Stimulated activated CD8-positive, alpha-beta memory T cell treated with anti-CD3 and anti-CD28 coated beads, Interleukin-15, amount 100 ng/mL, for 48 hours (primary cell): ENCODE results near the gene CDH4.
"Not testable (repeated sequence)": the region's sequence is repeated elsewhere in the genome, so short reads cannot be mapped to it uniquely, and the experiment has no call there.

Experiments used
- DNase-seq, 2 donors: peaks; one replicate each; pipeline ENCODE4 v3.0.0-alpha.2; 2020; ENCODE audit warnings: low read depth in 2 of 2

CDH4 gene

DNA sequence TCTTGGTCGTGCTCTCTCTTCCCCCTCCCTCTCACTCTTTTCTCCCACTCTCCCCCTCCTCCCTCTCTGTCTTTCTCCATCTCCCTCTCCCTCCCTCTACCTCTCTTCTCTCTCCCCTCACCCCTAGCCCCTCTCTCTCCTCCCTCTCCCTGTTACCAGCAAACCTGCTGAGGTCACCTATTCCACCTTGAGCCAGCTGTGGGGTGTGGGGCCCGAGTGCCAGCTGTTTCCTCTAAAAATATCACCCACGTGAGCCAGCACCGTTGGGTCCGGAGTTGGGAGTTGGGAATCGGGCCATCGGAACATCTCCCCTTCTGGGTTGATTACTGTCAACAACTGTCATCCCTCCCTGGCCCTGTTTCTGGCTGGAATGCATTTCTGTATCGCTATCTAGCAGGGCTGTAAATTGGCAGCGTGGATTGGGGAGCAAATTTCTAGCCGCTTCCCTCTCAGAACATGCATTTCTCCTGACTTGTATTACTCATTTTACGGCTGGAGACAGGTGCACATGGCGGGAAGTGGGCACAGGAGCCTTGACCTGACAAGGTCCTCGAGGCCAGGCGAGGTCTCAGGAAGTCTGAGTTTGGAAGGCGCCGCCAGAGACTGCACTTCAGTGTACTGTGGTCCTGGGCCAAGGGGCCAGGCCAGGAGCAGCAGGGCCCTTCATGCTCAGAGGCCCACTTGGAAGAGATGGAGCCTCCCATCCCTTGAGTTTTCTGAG, 165.3 kb downstream of the CDH4 start:
- no peak for DNase-seq

DNA sequence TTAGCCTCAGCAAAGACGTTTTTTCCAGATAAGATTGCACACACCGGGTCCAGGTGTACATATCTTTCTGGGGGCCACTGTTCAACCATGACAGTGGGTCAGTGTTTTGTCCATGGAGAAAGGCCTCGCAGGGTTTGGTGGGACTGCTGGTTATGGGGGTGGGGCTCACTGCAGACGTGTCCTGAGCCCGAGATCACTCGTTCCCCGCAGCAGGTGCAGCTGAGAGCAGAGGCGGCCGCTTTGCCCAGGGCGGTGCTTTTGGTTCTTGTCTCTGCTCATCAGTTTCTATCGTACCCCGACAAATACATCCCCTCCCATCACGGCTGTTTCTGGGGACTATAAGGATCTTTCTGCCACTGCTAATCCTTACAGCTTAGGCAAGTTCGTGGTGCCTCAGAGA, 166.9 kb downstream of the CDH4 start:
- no peak for DNase-seq

DNA sequence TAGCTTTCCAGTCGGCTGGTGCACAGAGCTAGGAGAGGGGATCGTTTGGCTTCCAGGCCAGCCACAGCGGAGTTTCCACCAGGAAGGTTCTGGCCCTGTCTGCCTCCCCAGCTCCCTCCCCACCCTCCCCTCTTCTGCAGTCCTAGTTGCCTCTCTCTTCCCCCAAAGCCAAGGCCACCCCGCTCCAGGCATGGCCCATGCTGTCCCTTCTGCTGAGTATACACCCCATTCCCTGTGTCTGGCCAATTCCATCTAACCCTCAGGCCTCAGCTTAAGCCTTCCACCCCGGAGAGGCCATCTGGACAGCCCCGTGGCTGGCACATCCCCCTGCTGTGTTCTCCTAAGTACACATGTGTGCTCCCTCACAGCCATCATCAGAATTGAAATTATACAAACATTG, 167.4 kb downstream of the CDH4 start:
- no peak for DNase-seq

DNA sequence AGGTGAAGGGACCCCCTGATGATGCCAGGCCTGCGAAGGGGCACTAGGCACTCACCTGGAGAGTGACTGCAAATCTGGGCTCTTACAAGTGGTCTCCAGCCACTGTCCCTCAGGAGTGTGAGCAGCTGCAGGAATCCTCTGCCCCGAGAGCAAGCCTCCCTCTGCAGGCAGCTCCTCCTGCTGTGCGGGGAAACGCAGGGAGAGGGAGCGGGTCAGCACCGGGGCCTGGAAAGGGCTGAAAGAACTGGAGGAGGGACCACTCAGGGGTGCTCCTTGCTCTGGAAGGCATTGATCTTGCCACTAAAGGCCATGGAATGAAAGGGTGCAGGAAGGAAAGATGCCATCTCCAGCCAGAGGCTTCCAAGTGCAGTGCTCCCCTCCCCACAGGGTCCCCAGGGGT, 168.0 kb downstream of the CDH4 start:
- DNase-seq: no peak

DNA sequence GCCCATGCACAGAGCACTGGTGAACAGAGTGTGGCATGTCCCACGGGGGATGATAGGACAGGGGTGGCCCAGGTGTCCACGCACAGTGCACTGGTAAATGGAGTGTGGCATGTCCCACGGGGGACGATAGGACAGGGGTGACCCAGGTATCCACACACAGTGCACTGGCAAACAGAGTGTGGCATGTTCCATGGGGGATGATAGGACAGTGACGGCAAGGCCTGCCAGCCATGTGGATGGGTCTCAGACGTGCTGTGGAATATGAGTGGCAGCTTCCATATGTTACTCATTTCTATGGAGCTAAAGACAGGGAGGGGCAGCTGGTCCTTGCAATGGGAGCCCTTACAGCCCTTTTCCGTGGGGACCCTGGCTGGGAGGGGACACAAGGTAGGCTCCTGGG, 168.7 kb downstream of the CDH4 start:
- DNase-seq: no peak

DNA sequence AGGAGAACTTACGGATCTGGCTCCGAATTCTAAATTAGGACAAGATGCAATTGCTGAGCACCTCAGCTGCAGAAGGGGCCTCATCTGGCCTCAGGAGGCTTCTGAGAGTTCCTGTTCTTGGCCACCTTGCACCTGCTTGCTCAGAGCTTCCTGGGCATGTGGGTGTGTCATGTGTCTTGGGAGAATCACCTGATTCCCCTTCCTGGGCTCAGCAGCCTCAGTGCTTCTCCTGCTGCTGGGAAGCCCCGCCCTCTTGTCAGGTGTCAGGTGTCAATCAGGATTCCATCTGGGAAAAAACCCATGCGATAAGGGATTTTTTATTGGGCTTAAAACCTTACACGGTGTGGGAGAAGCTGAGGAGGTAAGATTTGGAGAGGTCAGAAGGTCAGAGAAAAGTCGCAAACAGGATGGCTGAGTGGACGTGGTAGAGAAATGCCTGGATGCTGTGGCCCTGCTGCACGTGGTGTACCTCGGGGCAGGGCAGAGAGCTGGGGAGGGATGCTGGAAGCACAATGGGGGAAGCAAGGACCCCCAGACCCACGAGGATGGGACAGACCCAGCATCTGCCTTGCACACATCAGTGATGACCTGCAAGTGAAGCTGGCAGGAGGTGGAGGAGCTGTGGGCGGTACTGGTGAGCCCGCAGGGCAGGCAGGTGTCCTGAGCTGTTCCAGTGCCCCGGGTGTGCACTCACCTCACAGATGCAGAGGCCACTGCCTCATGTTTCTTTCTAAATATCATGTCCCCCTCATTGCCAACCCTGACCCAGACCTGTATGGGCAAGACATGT, 170.8 kb downstream of the CDH4 start:
- no peak for DNase-seq

DNA sequence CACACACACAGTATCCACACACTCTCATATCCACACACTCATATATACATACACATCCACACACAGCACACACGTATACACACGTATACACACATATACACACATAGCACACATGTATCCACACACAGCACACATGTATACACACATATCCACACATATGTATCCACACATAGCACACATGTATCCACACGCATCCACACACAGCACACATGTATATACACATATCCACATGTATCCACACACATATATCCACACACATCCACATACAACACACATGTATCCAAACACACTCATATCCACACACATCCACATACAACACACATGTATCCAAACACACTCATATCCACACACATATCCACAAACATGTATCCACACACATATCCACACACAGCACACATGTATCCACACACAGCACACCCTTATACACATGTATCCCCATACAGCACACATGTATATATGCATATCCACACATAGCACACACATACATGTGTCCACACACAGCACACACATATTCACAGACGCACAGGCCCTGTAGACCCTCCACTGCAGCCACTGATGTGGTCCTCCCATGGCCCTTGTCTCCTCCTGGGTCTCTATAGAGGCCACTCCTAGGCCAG, 172.1 kb downstream of the CDH4 start:
- no peak for DNase-seq

DNA sequence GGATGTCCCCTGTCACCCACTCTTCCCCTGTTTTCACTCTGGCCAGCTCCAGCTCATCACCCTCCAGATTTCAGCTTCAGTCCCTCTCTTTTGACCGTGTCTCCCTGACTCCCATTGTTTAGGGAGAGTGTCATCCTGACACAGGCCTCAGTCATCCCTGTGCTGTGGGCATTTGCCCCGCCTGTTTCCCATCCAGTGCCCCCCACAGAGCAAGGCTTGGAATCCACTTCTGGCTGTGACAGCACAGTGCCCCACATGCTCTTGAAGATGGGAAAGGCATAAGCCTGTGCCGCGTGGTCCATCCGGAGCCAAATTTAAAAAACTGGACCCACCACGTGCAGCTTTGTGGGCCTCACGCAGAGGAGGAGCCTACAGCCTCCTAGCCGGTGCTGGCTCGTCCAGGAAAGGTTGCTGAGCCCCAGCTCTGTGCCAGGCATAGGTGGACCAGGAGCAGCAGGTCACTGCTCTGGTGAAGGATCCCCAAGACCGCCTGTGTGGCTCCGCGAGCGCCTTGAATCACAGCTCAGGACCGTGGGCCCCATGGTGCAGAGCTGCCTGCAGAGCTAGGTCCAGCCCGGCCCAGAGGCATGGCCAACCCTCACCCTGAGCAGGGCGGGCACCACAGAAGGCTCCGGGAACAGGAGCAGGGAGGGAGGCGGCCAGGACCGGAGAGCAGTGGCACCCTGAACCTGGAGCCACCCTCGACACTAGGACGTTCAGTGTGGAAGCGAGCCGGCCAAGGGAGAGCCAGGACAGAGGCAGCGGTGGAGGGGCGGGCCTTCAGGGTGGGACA, 172.8 kb downstream of the CDH4 start:
- no peak for DNase-seq

DNA sequence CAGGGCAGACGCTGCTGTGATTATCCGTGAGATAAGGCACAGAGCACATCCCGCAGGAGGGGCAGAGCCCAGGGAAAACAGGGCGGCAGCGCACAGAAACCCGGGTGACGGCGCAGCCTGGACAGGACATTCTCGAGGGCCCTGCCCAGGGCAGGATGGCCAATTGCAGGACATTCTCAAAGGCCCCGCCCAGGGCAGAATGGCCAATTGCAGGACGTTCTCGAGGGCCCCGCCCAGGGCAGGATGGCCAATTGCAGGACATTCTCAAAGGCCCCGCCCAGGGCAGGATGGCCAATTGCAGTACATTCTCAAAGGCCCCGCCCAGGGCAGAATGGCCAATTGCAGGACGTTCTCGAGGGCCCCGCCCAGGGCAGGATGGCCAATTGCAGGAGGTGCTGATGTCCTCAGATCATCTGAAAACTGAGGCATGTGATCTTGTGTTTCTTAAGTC, 173.5 kb downstream of the CDH4 start:
- DNase-seq: not testable (repeated sequence)

DNA sequence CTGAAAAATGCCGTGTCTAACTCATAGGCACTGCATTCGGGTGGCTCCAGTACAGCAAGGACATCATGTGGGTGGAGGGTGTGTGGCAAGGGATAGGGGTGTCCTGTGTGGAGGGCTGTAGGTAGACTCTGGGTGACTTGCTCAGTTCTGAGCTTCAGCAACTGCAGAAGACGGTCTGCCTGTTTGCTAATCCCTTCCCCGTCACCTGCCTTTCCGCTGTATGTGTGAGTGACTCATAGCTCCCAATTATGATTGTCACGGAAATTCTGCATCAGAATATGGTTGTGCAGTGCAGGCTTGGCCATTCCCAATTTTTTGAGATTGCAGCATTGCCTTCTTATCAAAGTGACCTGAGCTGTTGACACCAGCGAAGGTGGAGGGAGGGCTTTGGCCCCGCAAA, 174.3 kb downstream of the CDH4 start:
- no peak for DNase-seq

DNA sequence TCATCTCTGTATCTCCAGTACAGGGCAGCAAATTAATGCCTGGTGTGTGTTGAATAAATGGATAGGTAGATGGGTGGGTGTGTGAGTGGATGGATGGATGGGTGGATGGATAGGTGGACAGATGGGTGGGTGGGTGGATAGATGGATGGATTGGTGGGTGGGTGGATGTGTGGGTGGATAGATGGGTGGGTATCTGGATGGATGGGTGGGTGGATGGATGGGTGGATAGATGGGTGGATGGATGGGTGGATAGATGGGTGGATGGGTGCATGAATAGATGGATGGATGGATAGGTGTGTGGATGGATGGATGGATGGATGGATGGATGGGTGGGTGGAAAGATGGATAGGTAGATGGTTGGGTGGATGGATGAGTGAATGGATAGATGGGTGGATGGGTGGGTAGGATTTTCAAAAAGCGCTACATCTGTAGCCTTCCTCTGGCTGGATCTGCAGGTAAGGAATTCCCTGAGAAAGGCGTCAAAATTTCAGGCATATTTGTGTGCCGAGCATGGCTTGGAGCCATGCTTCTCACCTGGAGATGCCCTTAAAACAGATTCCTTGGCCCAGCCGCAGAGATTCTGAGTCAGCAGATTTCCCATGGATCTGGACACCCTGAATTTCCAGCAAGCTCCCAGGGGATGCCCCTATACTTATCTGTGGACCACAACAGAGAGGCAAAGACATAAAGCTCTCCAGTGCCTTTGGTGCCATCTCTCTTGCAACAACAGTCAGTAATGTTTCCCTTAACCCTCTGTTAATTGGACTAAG, 177.6 kb downstream of the CDH4 start:
- DNase-seq: no peak

DNA sequence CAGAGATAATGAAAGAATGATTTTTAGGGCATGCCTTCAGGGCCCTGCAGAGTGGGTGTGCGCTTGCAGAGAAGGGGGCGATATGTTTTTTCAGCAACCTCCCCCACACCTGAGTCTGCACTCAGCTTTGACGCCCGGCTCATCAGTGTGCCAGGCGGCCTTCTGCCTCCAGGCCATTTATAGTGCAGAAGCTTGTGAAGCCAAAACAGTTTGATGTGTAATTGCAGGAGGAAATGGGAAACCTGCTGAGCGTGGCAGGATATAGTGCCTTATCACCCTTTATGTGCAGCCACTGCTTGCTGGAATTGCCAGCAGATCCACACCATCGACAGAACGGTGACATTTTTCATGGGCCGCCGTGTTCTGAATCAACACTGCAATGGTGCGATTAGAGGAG, 178.2 kb downstream of the CDH4 start:
- DNase-seq: no peak

DNA sequence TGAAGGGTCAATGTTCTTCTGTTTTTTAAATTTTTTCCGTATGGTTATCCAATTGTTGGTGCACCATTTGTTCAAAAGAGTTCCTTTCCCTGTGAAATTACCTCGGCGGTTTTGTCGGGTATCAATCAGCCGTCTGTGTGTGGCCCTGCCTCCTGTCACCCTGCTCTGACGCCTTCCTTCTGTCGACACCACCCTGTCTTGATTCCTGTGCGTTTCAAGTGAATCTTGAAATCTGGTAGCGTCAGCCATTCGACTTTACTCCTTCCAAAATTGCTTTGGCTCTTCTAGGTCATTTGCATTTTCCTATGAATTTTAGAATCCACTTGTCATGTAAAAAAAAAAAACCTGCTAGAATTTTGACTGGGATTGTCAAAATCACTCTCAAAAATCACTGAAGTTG, 181.1 kb downstream of the CDH4 start:
- DNase-seq: no peak

DNA sequence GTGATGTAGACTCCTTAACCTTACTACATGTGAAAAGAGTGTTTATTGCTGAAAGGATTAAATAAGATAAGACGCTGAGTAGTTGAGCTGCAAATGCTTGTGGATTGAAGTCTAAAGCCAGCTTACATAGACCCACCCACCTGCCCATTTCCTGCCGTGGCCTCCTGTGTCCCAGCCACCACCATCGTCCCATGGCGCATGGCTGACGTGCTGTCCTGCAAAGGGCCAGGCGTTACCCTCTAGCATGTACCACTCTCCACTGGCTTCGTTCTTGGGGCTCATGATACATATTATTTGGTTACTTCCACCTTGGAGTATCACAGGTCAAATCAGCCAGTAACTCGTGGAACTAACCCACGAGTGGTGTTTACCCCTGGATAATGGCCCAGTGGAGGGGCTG, 181.8 kb downstream of the CDH4 start:
- no peak for DNase-seq

DNA sequence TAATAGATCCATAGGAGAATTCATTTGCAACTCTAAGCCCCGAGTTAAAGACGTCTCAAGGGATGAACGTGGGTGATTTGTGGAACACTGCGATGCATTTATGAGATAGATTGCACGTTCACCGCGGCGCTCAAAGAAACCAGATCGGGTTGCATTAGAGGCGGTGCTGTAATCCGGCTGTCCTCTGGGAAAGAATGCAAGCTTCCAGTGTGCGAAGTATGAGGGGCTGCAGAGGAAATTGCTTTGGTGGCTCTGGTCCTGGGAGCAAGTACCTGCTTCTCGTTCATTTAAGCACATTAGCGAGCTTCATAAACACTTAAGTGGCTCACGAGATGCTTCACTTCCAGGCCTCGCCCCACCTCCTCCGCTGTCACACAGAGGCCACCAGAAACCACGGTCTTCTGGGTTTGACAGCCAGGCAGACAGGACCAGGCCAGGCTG, 182.3 kb downstream of the CDH4 start:
- no peak for DNase-seq

DNA sequence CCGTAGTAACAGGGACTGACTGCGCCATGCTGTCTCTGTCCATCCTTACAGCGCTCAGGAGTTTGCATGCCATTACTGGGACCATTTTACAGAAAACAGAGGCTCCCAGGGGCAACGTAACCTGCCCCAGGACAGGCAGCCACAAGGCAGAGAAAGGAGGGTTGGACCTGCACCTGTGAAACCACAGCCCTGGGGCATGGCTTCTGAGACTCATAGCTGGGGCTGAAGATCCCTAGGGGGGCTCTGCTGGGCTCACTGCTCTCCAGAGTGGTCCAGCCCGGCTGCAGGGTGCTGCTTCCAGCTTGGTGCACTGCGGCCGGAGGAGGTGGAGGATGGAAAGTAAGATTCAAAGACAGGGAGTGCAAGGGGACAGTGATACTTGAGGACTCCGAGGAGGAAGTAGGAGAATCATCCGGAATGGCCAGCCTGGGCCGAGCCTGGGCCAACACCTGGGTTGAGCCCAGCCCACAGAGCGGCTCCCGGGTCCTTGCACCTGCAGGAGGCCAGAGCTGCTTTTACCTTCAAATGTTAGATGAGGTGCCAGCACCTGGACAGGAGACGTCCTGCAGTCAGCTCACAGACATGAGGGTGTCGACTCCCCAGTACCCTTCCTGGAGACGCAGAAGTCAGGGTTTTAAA, 183.2 kb downstream of the CDH4 start:
- no peak for DNase-seq

DNA sequence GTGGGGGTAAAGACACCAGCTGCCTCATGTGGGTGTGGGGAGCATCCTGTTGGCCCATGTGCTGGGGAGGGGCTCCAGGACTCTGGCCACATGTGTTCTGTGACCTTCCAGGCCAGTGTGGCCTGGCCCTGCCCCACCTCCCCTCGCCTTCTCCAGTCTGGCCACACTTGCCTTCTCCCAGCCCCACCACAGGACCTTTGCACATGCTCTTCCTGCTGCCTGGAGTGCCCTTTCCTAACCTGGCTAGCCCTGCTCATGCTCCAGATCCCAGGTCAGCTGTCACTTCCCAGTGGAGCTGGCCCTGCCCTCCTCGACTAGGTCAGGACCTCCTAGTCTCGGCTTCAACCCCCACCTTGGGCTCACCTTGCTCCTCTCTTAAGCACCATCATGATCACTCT, 183.8 kb downstream of the CDH4 start:
- DNase-seq: no peak

DNA sequence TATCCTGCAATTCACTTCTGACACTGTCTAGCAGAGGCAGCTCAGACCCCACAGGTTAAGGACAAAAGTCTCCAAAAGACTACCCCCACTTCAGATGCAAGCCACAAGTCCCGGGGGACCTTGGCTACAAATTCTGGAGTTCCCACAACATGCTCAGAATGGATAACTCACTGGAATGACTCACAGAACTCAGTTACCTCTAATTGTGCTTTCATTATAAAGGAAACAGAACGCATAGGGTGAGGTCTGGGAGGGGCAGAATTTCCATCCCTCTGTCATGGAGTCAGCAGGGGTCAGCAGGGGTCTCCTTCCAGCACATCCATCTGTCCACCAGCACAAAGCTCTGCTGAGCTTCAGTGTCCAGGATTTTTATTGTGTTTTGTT, 184.2 kb downstream of the CDH4 start:
- no peak for DNase-seq

DNA sequence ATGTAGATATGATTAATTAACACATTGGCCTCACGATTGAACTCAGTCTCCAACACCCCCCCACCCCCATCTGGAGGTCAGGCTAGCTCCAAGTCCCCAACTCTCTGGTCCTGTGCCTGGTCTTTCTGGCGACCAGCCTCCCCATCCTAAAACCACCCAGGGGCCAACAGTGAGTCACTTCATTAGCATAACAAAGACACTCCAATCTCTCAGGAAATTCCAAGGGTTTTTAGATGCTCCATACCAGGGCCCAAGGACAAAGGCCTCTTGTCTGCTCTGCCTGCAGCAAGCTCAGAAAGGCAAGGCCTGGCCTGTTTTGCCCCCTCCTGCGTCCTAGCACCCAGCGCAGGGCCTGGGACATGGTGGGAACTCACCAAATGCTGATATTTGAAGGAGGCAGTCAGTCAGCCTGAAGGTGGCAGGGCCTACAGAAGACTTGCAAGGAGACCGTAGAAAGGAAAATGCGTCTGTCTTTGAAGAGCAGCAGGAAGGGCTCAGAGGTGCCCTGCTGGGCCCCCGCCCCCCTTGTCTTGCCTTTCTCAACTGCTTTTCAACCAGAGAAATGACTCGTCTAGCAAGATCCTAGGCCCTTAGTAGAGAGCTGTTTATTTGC, 184.7 kb downstream of the CDH4 start:
- no peak for DNase-seq
